Activated CD4-positive, alpha-beta T cell treated with anti-CD3 and anti-CD28 coated beads, Interleukin-2, amount 50 U/mL, for 16 hours (primary cell): Measurements from ENCODE around the gene EFCAB5.
"Not testable (repeated sequence)": the region's sequence is repeated elsewhere in the genome, so short reads cannot be mapped to it uniquely, and the experiment has no call there.

Experiments used
- DNase-seq: peaks from one replicate; pipeline ENCODE4 v3.0.0-alpha.2; 2020

The EFCAB5 gene

DNA sequence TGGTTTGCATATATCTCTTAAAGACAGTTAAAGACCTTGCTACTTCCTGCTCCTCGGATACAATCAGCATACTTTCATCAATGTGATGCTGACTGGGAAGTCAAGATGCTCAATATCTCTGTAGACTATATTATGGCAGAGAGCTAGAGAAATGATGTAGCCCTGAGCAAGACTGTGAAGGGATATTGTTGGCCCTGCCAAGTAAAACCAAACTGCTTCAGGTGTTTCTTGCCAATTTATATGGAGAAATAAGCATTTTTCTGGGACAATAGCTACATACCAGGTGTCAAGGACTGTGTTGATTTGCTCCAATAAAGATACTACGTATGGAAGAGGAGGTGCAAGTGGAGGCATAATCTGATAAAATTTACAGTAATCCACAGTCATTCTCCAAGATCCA is 4.7 kb upstream of the EFCAB5 start:
- DNase-seq = no peak

DNA sequence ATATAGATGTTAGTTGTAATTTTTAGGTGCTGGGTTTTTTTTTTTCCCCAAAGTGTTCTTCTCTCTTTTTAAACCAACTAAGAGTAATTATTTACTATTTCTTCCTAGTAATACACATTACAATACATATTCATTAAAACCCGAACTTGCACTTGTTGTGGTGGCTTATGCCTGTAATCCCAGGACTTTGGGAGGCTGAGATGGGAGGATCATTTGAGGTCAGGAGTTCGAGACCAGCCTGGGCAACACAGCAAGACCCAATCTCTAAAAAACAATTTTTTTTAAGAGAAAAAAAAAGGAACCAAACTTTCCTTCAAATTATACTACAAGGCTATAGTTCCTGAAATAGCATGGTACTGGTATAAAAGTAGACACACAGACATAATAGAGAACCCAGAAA is 3.8 kb downstream of the EFCAB5 start:
- DNase-seq = no peak

DNA sequence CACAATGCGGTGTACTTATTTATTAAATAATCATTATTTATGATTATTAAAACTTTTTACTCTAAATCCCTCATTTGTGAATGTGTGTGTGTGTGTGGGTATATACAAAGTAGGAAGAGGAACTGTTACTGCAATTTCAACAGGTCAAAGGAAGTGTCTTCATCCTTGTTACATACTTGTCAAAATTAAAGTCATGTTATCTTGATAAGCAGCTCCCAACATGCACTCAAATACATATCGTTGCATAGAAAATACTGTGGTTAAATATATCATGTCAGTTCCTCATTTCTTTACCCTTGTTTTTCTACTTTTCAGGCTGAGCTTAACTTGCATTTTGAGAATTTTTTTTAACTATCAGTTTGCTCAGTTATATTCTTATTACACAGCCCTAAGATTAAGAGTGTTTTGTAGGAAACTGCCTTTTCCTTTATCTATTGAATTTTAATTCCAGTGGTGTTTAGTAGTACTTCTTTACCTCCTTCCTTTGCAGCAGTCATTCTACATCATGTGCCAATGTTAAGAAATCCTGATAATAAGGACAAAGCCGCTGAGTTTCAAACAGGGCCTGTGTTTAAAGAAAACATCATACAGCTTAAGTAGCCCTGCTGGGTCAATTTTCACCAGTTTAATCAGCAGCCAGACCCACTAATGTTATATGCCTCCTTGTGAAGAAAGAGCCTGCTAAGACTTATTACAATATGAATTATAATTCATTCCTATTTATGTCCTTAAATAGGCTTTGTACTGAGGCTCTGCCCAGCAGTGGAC is 7.2 kb downstream of the EFCAB5 start:
- no peak for DNase-seq

GRCh38 chr17:29949696-29950095 is 8.3 kb downstream of the EFCAB5 start:
- no peak for DNase-seq

DNA sequence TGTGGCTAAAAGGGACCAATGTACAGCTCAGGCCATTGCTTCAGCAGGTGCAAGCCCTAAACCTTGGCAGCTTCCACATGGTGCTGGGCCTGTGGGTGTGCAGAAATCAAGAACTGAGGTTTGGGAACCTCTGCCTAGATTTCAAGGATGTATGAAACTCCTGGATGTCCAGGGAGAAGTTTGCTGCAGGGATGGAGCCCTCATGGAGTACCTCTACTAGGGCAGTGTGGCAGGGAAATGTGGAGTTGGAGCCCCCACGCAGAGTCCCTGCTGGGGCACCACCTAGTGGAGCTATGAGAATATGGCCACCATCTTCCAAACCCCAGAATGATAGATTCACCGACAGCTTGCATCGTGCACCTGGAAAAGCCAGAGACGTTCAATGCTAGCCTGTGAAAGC is 13.0 kb downstream of the EFCAB5 start:
- DNase-seq = no peak

DNA sequence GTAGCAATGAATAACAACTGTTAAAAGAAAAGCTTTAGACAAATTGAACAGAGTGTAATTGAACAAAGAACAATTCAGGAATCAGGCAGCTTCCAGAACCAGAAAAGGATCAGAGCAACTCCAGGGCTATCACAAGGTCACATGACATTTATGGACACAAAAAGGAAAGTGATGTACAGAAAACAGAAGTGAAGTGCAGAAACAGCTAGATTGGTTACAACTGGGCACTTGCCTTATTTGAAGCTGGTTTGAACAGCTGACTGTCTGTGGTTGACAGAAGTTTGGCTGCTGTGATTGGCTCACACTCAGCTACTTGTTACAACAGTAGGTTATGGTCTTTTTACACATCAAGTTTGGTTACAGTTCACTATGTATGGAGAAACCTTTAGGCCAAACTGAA is 14.8 kb downstream of the EFCAB5 start:
- no peak for DNase-seq

DNA sequence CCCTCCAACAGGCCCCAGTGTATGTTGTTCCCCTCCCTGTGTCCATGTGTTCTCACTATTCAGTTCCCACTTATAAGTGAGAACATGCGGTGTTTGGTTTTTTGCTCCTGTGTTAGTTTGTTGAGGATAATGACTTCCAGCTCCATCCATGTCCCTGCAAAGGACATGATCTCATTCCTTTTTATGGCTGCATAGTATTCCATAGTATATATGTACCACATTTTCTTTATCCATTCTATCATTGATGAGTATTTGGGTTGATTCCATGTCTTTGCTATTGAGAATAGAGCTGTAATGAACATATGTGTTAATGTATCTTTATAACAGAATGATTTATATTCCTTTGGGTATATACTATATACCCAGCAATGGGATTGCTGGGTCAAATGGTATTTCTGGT is 16.1 kb downstream of the EFCAB5 start:
- not testable (repeated sequence) for DNase-seq

GRCh38 chr17:29958947-29959657 is 17.7 kb downstream of the EFCAB5 start:
- no peak for DNase-seq

DNA sequence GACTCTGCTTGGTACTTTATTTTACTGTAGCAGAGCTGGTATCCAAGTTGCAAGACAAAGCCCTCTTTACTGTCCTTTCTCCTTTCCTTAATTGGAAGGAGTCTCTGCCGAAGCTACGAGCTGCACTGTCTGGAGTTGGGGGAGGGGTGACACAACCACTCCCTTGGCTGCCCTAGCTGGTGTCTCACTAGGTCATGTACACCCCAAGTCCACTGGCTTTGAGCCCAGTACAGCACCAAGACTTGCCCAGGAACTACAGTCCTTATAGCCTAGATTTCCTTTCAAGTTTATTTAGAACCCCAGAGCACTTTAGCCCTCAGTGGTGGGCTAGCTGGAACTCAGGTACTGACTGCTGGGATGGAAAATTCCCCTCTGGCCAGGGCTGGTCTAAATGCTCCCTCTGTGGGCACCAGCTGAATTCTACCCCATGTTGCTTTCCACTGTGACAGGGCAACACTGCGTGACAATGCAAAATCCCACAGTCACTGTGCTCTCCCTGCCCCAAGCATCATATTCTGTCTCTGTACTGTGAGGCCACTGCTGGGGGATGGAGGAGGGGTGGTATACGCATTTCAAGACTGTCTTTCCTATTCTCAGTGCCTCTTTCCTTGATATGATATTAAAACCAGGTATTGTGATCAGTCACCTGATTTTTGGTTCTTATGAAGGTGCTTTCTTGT is 18.4 kb downstream of the EFCAB5 start:
- DNase-seq = no peak

- DNase-seq = no peak
Observed at GRCh38 chr17:29962656-29963055, 21.2 kb downstream of the EFCAB5 start.

DNA sequence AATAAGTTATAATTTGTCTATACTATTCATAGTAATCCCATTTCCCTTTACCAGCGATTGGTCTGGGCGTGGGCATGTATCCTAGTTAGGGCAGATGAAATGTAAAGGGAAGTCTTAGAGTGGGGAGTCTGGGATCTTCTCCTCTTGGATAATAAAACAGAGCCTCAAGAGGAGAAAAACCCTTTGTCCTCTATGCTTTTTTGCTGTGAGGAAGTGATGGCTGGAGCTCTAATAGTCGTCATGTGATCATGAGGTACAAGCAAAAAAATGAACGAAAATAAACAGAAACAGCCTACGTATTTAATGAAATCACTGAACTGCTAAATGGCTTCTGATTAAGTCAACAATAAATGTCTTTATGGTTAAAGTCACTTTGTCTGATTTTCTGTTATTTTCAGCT is 26.8 kb downstream of the EFCAB5 start:
- no peak for DNase-seq

GRCh38 chr17:29972277-29972676 is 30.8 kb downstream of the EFCAB5 start:
- DNase-seq = no peak

DNA sequence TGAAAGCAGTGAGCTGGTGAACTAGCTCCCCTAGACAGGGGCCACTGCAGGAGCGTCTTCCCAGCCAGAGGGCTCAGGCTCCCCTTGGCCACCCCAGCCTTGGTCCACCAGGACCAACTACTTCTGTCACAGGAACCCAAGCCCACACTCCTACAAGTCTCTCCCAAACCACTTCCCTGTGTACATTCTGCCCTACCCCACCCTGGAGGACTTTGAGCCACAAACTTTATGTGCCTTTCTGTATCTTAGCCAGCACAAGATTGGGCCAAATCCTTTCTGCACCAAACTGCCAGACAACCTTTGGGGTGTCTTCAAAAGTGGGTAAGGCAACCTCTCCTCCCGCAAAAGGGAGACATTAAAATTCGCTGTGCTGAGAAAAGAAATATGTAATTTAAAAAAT is 31.6 kb downstream of the EFCAB5 start:
- no peak for DNase-seq

DNA sequence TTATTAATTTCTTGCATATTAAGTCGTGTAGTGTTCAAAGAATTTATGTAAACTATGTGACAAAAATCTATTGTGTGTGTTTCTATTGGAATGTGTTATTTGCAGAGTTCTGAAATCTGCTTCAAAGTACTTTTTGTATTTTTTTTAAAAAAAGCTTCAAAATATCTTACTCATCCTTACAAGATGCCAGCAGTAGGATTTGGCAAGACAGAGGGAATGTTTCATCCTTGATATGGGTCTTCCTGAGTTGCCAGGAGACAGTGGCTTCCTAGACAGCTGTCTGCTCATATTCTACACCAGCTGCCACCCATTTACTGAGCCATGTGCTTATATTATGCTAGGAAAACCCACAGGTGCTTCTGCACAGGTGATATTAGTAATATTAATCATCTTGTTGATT is 36.4 kb downstream of the EFCAB5 start:
- no peak for DNase-seq

- no peak for DNase-seq
Observed at GRCh38 chr17:29980261-29980660, 38.8 kb downstream of the EFCAB5 start.

GRCh38 chr17:29982991-29983653 is 41.7 kb downstream of the EFCAB5 start:
- no peak for DNase-seq

DNA sequence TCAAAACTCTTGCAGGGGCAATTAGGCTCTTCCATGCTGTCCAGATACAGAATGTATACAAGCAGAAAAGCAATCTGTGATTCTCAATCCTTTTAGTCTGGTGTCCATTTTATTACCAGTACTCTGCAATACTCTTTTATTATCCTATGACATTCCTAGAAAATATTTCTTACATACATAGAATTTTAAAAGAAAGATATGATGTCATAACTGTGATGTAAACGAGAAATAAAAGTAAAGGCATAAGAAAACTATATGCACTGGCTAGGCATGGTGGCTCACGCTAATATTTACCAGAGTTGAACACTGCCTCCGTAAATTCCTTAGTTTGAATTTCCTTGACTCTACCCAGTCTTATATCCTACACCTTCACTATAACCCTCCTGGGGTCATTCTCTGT is 55.0 kb downstream of the EFCAB5 start:
- no peak for DNase-seq

DNA sequence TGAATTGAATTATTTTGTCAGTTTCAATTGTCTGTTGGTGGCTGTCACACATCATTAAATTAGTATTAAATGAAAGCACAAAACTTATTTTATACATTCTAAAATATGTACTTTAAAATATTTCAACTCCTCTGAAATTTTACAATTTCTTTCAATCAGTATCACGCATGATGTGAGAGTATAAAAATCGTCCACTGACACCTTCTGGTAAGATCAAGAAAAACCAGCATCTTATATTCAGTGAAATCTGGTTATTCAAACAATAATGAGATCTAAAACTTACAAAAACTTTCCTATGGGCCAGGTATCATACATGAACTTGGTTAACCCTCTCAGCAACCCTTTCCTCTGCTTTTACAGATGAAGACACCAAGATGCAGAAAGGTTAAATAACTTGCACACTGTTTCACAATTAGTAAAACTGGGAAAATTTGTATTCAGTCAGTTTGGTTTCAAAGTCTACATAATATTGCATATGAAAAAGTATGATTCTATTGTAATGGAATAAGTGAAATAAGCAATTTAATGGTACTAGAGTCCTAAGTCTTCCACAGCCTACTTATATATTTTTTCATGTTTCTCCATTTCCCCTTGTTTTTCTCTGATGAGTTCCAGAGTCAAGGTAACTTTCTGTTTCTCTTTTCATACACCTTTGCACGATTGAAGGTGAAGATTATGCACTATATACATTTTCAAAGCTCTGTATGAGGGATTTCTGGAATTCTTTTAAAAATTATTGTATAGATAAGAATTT is 58.7 kb downstream of the EFCAB5 start:
- DNase-seq = no peak

DNA sequence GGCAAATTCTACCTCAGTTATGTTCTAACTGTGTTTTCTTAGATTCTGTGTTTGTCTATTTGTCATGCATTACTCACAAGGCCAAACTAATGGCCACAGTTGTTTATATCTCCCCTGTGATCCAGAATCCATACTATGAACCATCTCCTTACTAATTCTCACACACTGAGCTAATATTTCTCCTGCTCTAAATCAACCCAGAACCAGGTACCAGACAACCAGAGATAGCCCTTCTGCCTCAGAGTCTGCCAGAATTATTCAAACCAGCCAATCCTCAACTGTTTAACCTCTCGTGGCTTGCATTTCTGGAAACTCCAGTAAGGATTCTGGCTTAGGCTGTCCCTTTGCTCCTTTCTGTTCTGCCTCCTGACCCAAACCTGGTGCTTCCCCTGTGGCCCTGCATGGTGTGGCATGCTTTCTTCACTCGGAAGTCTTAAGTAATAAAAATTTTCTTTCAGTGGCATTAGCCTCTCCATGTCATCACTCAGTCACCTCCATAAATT is 59.4 kb downstream of the EFCAB5 start:
- no peak for DNase-seq

DNA sequence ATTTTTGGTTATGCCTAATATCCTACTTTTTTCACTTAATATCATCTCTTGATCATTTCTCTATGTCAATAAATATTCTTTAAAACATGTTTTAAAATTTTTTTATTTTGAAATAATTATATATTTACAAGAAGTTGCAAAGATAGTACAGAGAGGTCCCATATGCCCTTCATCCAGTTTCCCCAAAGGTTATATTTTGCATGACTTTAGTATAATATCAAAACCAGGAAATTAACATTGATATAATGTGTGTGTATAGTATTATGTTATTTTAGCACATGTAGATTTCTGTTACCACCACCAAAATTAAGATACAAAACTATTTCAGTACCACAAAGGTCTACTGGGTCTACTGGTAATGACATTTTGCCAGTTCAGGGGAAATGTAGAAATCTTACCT is 60.7 kb downstream of the EFCAB5 start:
- DNase-seq = no peak

GRCh38 chr17:30005709-30006320 is 64.4 kb downstream of the EFCAB5 start:
- no peak for DNase-seq

DNA sequence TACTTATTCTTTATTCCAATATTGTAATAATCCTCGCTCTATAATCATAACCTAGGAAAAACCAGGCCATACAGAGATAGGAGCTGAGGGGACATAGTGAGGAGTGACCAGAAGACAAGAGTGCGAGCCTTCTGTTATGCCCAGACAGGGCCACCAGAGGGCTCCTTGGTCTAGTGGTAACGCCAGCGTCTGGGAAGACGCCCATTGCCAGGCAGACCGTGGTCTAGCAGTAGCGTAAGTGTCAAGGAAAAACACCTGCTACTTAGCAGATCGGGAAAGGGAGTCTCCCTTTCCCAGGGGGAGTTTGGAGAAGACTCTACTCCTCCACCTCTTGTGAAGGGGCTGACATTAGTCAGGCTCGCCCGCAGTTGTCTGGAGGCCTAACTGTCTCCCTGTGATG is 70.5 kb downstream of the EFCAB5 start:
- DNase-seq = not testable (repeated sequence)
